GM21360 (cell line): ENCODE data around the gene SMIM35.

ENCODE experiments used
- ATAC-seq: cut with Tn5 transposase; IDR thresholded peaks from one replicate; pipeline ENCODE4 v1.9.1; 2021; ENCODE audit warnings: mild to moderate bottlenecking, moderate library complexity; ENCODE audit not compliant: unreplicated experiment

SMIM35 gene

GRCh38 chr11:117969160-117969991 is 117.4 kb downstream of the SMIM35 start:
- no peak for ATAC-seq

GRCh38 chr11:117966908-117967307 is 119.9 kb downstream of the SMIM35 start:
- ATAC-seq = no peak

GRCh38 chr11:117962826-117963225 is 123.9 kb downstream of the SMIM35 start:
- ATAC-seq = no peak

- no peak for ATAC-seq
Measured at GRCh38 chr11:117961896-117962295, 124.9 kb downstream of the SMIM35 start.

GRCh38 chr11:117960406-117960805 is 126.4 kb downstream of the SMIM35 start:
- ATAC-seq = no peak

GRCh38 chr11:117959438-117960149 is 127.2 kb downstream of the SMIM35 start:
- no peak for ATAC-seq

- no peak for ATAC-seq
Measured at GRCh38 chr11:117958949-117959348, 127.8 kb downstream of the SMIM35 start.
